HEK293T (cell line): ENCODE measurements around the gene ELOVL2.

Source experiments
- CTCF ChIA-PET: fragments of 350-600 bp; formaldehyde crosslinking; extraction: SDS; loops from one replicate; lab custom pipeline; 2021; ENCODE audit warnings: antibody characterized with exemption, inconsistent platforms; lab: Yijun Ruan, JAX
- POLR2A ChIA-PET: fragments of 350-600 bp; formaldehyde crosslinking; extraction: SDS; loops from one replicate; lab custom pipeline; 2020; ENCODE audit warnings: antibody characterized with exemption, inconsistent platforms; lab: Yijun Ruan, JAX
- DNase-seq: peaks from one replicate; pipeline ENCODE4 v3.0.0; 2012; ENCODE audit warnings: mixed read lengths; ENCODE audit errors: extremely low spot score
- ARNT ChIP-seq: fragments of 450-650 bp; IDR thresholded peaks from 2 replicates; pipeline ENCODE4 v1.6.1; 2017; ENCODE audit warnings: mild to moderate bottlenecking
- BHLHE40 ChIP-seq: fragments of 450-650 bp; IDR thresholded peaks from 2 replicates; pipeline ENCODE4 v1.6.1; 2016; ENCODE audit warnings: mild to moderate bottlenecking, moderate library complexity, borderline replicate concordance
- CTBP1 ChIP-seq: fragments of 450-650 bp; IDR thresholded peaks from 2 replicates; pipeline ENCODE4 v1.6.1; 2016; ENCODE audit warnings: borderline replicate concordance
- ELF4 ChIP-seq: fragments of 450-650 bp; IDR thresholded peaks from 2 replicates; pipeline ENCODE4 v1.6.1; 2017; ENCODE audit warnings: antibody characterized with exemption
- FOXA1 ChIP-seq: fragments of 450-650 bp; IDR thresholded peaks from 2 replicates; pipeline ENCODE4 v1.6.1; 2016; ENCODE audit warnings: mild to moderate bottlenecking
- FOXK2 ChIP-seq: fragments of 450-650 bp; IDR thresholded peaks from 2 replicates; pipeline ENCODE4 v1.6.1; 2016; ENCODE audit warnings: mild to moderate bottlenecking
- FOXM1 ChIP-seq: fragments of 450-650 bp; IDR thresholded peaks from 2 replicates; pipeline ENCODE4 v1.6.1; 2017; ENCODE audit warnings: mild to moderate bottlenecking, borderline replicate concordance
- HDGF ChIP-seq: fragments of 450-650 bp; IDR thresholded peaks from 2 replicates; pipeline ENCODE4 v1.6.1; 2017; ENCODE audit warnings: antibody characterized with exemption, borderline replicate concordance
- L3MBTL2 ChIP-seq: fragments of 450-650 bp; conservative IDR thresholded peaks from 2 replicates; pipeline ENCODE4 v1.6.1; 2016; ENCODE audit warnings: mild to moderate bottlenecking
- LEF1 ChIP-seq: fragments of 450-650 bp; IDR thresholded peaks from 2 replicates; pipeline ENCODE4 v1.6.1; 2017; ENCODE audit warnings: mild to moderate bottlenecking, borderline replicate concordance
- NFRKB ChIP-seq: fragments of 450-650 bp; IDR thresholded peaks from 2 replicates; pipeline ENCODE4 v1.6.1; 2016; ENCODE audit warnings: mild to moderate bottlenecking, moderate library complexity
- PKNOX1 ChIP-seq: fragments of 450-650 bp; IDR thresholded peaks from 2 replicates; pipeline ENCODE4 v1.6.1; 2016
- SP1 ChIP-seq: fragments of 450-650 bp; IDR thresholded peaks from 2 replicates; pipeline ENCODE4 v1.6.1; 2017
- SUZ12 ChIP-seq: fragments of 450-650 bp; IDR thresholded peaks from 2 replicates; pipeline ENCODE4 v1.6.1; 2016; ENCODE audit warnings: mild to moderate bottlenecking
- TARDBP ChIP-seq: fragments of 450-650 bp; IDR thresholded peaks from 2 replicates; pipeline ENCODE4 v1.6.1; 2016
- ZNF384 ChIP-seq: fragments of 450-650 bp; IDR thresholded peaks from 2 replicates; pipeline ENCODE4 v1.6.1; 2016

Gene ELOVL2

GRCh38 chr6:11021714-11022113, 22.4 kb downstream of the ELOVL2 start:
- ChIA-PET POLR2A (no interaction called here), CTCF (no interaction called here)
- TF ChIP-seq ELF4 (no peak), SUZ12 (no peak), ZNF384 (no peak), FOXA1 (no peak), HDGF (no peak), FOXK2 (no peak), FOXM1 (no peak), PKNOX1 (no peak), NFRKB (no peak), ARNT (no peak), CTBP1 (no peak), L3MBTL2 (no peak), SP1 (no peak), LEF1 (no peak), TARDBP (no peak), BHLHE40 (no peak)
- DNase-seq, result no peak

- TF ChIP-seq ARNT, result no peak
- TF ChIP-seq FOXM1, result no peak
- no peak for TF ChIP-seq ZNF384
- TF ChIP-seq FOXK2, result no peak
- TF ChIP-seq CTBP1, result no peak
- TF ChIP-seq L3MBTL2, result no peak
- TF ChIP-seq PKNOX1, result no peak
- no peak for TF ChIP-seq SUZ12
- TF ChIP-seq BHLHE40, result no peak
- TF ChIP-seq LEF1, result no peak
- no peak for TF ChIP-seq SP1
- no peak for TF ChIP-seq FOXA1
- ChIA-PET POLR2A (no interaction called here), CTCF (no interaction called here)
- no peak for DNase-seq
Observed at GRCh38 chr6:11021003-11021402, 23.1 kb downstream of the ELOVL2 start.

- ChIA-PET CTCF (no interaction called here), POLR2A (no interaction called here)
- no peak for DNase-seq
- no peak for TF ChIP-seq TARDBP
- TF ChIP-seq LEF1, result no peak
- no peak for TF ChIP-seq HDGF
- no peak for TF ChIP-seq PKNOX1
- TF ChIP-seq L3MBTL2, result no peak
- no peak for TF ChIP-seq ELF4
- no peak for TF ChIP-seq CTBP1
- TF ChIP-seq FOXK2, result no peak
- no peak for TF ChIP-seq FOXA1
- TF ChIP-seq ZNF384, result no peak
- TF ChIP-seq FOXM1, result no peak
- no peak for TF ChIP-seq SP1
Observed at GRCh38 chr6:11018225-11018624, 25.9 kb downstream of the ELOVL2 start.

DNA sequence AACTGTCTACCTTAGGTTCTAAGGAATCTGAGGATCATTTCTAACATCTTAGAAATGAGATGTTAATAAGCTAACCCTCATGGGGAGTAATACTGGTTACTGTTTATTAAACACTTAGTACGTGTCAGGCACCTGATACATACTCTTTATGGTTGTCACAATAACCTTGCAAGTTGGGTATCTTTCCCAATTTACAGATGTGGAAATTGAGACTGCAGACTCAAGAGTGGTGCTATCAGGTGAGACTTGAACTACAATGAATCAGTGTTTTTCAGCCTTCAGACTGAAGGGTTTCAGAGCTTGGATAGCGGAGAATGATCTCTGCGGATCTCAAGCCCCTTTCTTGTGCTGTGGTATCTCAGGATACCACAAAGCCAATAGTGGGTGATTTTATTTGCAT, 27.0 kb downstream of the ELOVL2 start:
- no peak for DNase-seq
- POLR2A ChIA-PET, result no interaction called here
- CTCF ChIA-PET, result no interaction called here
- TF ChIP-seq BHLHE40, result no peak
- no peak for TF ChIP-seq ZNF384
- no peak for TF ChIP-seq SUZ12
- no peak for TF ChIP-seq ELF4
- TF ChIP-seq ARNT, result no peak
- TF ChIP-seq TARDBP, result no peak
- no peak for TF ChIP-seq PKNOX1
- no peak for TF ChIP-seq SP1
- no peak for TF ChIP-seq CTBP1
- TF ChIP-seq NFRKB, result no peak
- TF ChIP-seq LEF1, result no peak
- no peak for TF ChIP-seq FOXM1
- no peak for TF ChIP-seq FOXK2
- TF ChIP-seq FOXA1, result no peak
- no peak for TF ChIP-seq L3MBTL2

- DNase-seq, result no peak
- TF ChIP-seq ELF4 (no peak), BHLHE40 (no peak), ZNF384 (no peak), L3MBTL2 (no peak), NFRKB (no peak), FOXA1 (no peak), ARNT (no peak), FOXM1 (no peak)
- ChIA-PET CTCF (no interaction called here), POLR2A (no interaction called here)
Observed at GRCh38 chr6:11016452-11016851, 27.7 kb downstream of the ELOVL2 start.

DNA sequence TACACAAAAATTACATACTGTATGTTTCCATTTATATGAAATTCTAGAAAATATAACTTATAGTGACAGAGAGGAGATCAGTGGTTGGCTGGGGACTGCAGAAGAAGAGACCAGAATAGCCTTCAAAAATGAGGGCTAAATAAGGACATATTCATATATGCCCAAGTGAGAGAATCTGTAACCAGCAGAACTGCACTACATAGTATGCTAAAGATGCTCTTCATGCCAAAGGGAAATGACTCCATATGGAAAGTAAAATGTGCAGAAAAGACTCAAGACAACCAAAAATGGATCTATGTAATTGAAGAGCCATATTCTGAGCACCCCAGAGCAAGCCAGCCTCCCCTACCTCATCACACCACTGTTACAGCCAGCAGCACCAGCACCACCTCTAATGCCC, 29.0 kb downstream of the ELOVL2 start:
- POLR2A ChIA-PET, result no interaction called here

More for the DNA sequence above, 29.0 kb downstream of the ELOVL2 start:
- TF ChIP-seq TARDBP (no peak), HDGF (no peak), SP1 (no peak), FOXA1 (no peak), FOXK2 (no peak), SUZ12 (no peak), FOXM1 (no peak), CTBP1 (no peak), ZNF384 (no peak), PKNOX1 (no peak), ARNT (no peak)
- DNase-seq, result no peak
- CTCF ChIA-PET, result no interaction called here
